ENCODE data around the gene PTPRE.

The PTPRE gene, protein sequence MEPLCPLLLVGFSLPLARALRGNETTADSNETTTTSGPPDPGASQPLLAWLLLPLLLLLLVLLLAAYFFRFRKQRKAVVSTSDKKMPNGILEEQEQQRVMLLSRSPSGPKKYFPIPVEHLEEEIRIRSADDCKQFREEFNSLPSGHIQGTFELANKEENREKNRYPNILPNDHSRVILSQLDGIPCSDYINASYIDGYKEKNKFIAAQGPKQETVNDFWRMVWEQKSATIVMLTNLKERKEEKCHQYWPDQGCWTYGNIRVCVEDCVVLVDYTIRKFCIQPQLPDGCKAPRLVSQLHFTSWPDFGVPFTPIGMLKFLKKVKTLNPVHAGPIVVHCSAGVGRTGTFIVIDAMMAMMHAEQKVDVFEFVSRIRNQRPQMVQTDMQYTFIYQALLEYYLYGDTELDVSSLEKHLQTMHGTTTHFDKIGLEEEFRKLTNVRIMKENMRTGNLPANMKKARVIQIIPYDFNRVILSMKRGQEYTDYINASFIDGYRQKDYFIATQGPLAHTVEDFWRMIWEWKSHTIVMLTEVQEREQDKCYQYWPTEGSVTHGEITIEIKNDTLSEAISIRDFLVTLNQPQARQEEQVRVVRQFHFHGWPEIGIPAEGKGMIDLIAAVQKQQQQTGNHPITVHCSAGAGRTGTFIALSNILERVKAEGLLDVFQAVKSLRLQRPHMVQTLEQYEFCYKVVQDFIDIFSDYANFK

GRCh38 chr10:127906548-127907377 is at the start of gene PTPRE:
Gene PTPRE, plus strand, starts transcription at chr10:127907103. Its CDS starts 133,779 bp downstream, at chr10:128040882.
- DNase-seq (ENCODE audit: low read depth), result peak; percentile 73

DNA sequence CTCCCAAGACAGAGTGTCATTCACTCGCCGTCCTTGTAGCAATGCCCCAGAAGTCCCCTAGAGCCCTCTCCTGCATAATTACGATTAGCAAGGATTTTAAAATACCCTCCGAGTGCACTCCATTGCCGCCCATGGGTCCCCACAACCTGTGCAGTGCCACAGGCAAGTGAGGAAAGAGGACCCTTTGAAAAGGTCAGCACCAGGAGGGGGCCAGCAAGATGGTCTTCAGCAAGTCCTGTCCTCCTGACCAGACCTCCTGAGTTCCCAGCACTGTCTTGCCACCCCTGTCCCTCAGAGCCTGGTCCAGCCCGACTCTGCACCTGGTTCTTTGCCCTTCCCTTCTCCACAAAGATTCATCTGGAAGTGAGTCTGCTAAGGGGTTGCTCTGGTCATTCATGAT is 46.3 kb upstream of the PTPRE start:
- DNase-seq (ENCODE audit: low read depth), result no peak

GRCh38 chr10:127863231-127863825 is 43.6 kb upstream of the PTPRE start:
- peak; percentile 10 for DNase-seq (ENCODE audit: low read depth)

- DNase-seq (ENCODE audit: low read depth), result peak; percentile 10
These were observed 40.5 kb upstream of the PTPRE start for GRCh38 chr10:127866276-127867013.

GRCh38 chr10:127867805-127868204 is 39.1 kb upstream of the PTPRE start:
- no peak for DNase-seq (ENCODE audit: low read depth)

- DNase-seq (ENCODE audit: low read depth), result no peak
These were observed 37.6 kb upstream of the PTPRE start for GRCh38 chr10:127869329-127869728.

DNA sequence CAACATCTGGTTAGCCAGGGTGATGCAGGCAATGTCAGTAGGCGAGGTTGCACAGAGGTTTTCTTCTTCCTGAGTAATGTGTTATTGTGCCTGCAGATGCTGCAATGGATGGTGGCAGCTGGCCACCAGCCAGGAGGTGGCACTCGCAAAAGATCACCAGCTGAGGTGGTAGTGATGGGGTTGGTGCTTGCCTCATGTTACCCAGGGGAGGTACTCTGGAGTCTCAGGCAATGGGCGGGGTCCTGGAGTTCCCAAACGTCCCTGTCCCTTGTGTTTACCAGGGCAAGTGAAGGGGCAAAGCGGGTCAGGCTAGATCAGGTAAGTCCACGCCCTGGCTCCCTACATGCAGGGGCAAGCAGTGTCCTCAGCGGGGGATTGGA is 35.3 kb upstream of the PTPRE start:
- DNase-seq (ENCODE audit: low read depth), result no peak

DNA sequence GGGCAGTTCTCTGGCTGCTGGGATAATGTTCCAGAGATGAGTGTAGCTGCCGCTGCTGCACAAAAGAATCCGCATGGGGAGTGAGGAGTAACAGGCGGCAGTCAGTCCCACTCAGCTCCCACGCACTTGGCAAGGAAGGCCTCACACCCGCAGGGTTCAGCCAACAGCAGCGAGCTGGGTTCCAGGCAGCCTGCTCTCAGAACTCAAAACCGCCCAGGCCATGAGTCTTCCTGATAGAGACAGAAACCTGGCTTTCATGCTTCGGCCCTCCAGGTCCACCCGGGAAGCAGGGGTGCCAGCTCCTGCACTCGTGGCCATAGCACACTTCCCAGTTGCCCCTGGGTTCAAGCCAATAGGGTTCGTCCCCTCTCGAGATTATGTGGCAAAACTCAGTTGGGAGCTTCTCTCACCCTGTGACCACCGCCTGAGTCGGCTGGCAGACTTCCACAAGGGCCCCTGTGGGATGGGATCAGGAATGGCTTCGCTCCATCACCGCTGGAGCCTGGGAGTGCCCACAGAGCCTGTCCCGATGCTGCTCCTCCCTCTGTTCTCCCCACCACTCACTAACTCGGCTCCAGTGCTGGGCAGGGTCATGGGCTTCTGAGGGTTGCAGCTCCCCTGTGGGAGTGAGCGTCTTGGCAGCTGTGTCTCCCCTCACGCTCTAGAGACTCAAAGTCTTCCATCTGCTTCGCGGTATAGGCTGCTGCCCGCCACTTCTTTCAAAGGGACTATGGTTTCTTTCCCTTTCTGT is 34.7 kb upstream of the PTPRE start:
- DNase-seq (ENCODE audit: low read depth), result no peak

- no peak for DNase-seq (ENCODE audit: low read depth)
These were observed 33.9 kb upstream of the PTPRE start for GRCh38 chr10:127872871-127873600.

DNA sequence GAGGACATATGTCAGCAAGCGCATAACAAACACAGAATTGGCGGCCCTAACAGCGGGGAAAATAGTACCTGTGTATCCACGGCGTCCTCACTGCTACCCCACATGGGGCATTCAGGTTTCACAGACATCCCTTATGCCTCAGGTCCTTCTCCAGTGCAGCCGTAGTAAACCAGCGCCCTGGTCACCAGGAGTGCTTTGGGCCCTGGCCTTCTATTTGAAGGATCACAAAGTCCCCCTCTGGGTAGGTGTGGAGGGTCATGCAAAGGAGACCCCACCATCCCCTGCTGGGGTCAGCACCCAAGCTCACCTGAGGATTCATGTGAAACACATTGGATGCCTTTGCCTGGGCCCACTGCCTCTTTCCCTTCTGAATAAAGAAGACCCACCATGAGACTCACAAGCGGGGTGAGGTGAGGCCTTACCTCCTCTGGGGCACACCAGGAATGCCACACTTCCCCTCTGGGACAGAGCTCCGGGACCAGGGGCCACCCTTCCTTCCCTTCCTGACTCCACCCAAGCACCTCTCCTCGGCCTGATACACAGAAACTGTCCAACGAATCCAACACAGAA is 32.9 kb upstream of the PTPRE start:
- DNase-seq (ENCODE audit: low read depth), result no peak

- DNase-seq (ENCODE audit: low read depth), result no peak
These were observed 32.0 kb upstream of the PTPRE start for GRCh38 chr10:127874671-127875448.

GRCh38 chr10:127875449-127875765 is 31.5 kb upstream of the PTPRE start:
- DNase-seq (ENCODE audit: low read depth), result no peak

DNA sequence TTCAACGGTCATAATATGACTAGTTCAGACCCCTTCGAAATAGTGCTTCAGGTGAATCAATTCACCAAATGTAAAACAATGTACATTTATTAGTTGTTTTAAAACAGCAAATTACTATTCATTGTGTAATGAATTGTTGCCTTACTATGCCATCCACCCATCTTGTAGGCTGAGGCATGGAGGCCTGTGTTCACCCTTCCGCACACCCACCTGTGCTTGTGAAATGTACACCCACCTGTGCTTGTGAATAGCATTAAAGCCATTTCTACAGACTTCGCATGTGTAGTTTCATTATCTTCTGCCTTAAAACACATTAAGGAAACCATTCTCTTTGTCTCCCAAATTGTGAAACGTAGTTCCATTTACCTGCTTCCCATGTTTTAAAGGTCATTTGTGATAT is 31.0 kb upstream of the PTPRE start:
- DNase-seq (ENCODE audit: low read depth), result no peak

- peak; percentile 31 for DNase-seq (ENCODE audit: low read depth)
These were observed 29.8 kb upstream of the PTPRE start for GRCh38 chr10:127877116-127877515.

- no peak for DNase-seq (ENCODE audit: low read depth)
These were observed 29.2 kb upstream of the PTPRE start for GRCh38 chr10:127877699-127878098.

- DNase-seq (ENCODE audit: low read depth), result no peak
These were observed 28.3 kb upstream of the PTPRE start for GRCh38 chr10:127878475-127879055.

DNA sequence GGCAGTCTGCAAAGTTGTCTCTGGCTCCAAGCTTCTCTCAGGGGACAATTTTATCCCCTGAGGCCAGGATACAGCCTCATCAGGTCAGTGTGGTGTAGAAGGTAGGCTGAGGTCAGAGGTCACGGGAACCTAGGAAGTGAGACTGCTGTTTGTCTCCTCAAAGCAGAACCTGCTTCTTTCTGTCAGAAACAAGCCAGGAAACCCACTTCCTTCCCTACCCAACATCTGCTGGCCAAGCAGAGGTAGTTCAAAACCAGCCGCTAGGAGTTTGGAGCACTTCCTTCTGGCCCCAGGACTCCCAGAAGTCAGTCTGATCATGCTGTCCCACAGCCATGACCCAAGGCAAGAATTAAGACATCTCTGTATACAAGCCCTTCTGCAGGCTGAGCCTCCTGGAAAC is 26.3 kb upstream of the PTPRE start:
- no peak for DNase-seq (ENCODE audit: low read depth)

DNA sequence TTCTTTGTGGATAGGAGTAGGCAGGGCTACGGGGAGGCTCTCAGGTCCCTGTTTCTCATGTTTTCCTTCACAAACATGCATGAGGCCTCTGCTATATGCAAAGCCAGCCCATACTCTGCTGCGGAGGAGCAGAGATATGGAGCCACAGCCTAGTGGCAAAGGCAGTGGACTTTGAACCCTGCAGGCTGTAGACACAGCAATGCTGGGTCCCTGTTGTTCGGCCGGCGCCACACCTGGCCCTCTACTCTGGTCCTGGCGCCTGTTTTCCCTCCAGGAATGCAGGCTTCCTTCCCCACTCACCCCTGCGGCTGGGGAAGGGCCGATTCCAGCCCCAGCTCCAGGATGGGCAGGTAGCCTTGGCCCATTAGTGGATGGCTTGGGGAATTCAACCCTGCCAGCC is 25.6 kb upstream of the PTPRE start:
- DNase-seq (ENCODE audit: low read depth), result no peak

DNA sequence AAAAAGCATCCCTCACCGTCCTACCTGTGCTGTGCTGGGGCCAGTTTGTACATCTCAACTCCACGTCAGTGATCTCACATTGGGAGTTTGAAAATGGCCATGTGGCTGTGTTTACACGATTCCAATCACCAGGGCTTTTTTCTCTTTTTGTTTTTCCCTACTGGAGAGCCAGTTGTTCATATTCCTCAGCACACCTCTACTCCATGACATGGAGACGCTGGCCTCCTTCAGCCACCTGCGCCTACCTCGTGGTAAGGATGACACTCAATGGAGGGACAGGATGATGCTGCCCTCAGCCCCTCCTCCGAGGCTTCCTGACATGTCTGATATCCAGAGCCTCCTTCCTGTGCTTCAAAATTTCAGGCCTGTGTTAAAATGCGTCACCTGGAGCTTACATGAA is 24.5 kb upstream of the PTPRE start:
- DNase-seq (ENCODE audit: low read depth), result no peak
